NCI-H1105 treated with DMSO at 0.1 percent for 48 hours (cell line): Measurements from ENCODE around the gene DCBLD1.
"Not testable (repeated sequence)": the region's sequence is repeated elsewhere in the genome, so short reads cannot be mapped to it uniquely, and the experiment has no call there.

Source experiments
- DNase-seq: peaks from one replicate; lab custom pipeline; 2025; lab: John Stamatoyannopoulos, UW

The DCBLD1 gene

DNA sequence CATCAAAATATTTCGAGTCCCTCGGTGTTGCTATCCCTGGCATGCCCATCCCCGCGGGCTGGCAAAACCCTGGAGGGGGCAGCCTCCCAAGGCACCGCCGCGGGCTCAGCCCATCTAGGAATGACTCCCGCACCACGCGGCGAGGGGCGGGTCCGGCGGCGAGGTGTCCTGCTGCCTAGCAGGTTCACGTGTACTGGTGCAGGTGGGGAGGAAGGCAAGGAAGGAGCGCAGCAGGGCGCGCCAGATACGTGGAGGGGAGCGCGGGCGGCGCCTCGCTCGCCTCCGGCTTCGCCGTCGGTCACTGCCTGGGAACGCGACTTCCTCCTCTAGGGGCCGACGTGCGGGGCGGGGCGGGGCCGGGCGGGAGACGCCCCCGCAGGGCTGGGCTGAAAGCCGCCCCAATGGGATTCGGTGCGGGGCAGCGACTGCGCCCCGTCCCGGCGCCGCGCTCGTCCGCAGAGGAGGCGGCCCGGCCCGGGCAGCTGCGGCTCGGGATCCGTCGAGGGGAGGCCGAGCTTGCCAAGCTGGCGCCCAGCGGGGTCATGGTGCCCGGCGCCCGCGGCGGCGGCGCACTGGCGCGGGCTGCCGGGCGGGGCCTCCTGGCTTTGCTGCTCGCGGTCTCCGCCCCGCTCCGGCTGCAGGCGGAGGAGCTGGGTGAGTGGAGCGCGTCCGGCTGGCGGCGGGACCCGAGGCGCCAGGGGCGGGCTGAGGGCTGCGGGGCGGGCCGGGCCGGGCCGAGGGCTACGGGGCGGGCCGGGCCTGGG is at the start of gene DCBLD1:
TSS of gene DCBLD1 (plus strand) at position 435 of the 764 bp plus-strand sequence. CDS start at position 543, 108 bp downstream.
- DNase-seq: peak; percentile 72

DNA sequence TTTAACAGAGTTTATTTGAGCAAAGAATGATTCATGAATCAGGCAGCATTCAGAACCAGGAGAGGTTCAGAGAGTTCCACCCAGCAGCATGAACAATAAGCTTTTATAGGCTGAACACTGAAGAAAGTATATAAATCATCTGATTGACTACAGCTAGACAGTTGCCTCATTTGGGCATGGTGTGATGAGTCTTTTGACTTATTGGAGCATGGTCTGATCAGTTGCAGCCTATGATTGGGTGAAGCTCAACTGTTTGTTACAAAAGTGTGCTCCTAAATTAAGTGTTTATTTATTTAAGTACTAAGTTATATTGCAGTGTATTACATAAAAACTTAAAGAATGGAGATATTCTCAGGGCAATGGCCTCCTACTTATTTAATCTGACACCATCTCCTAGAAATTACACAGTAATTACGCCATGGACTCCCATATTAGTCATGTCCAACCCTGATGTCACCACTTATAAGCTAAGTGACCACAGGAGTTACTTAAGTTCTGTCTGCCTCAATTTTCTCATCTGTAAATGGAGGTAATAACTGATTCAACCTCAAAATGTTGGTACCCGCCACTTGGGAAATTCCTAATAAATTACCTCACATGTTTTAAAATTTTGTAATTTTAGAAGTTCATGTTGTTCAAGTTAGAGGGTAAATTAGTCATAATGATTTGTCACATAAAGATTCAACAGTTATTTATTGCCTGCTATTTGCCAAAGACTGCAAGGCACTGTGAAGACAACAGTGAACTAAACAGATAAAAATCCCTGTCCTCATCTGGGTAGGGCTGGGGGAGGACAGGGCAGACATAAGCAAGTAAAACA is 41.6 kb upstream of the DCBLD1 start:
- no peak for DNase-seq

DNA sequence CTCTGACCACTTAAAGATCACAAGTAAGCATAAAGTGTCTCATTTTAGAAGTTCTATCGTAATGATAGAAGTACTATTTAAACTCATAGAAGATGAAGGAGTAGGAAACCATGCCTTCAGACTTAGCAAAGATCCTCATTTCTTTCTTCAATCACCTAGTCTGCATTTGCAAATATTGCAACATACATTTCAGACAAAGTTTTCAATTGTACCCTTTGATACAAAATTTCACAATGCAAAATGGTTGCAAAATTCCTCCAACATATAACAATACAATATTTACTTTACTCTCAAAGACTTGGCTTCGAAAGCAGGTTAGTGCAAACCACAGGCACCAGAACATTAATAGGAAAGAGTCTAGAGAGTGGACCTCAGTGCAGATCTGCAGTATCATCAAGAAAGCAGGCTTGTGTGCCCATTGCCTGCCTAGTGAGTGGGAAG is 40.6 kb upstream of the DCBLD1 start:
- DNase-seq: no peak

DNA sequence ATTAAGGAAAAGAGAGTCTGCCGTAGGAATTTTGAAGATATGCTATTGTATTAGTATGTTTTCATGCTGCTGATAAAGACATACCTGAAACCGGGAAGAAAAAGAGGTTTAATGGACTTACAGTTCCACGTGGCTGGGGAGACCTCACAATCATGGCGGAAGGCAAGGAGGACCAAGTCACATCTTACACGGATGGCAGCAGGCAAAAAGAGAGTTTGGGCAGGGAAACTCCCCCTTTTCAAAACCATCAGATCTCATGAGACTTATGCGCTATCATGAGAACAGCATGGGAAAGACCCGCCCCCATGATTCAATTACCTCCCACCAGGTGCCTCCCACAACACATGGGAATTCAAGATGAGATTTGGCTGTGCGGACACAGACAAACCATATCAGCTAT is 40.2 kb upstream of the DCBLD1 start:
- DNase-seq: not testable (repeated sequence)

GRCh38 chr6:117444600-117444999 is 37.9 kb upstream of the DCBLD1 start:
- no peak for DNase-seq

DNA sequence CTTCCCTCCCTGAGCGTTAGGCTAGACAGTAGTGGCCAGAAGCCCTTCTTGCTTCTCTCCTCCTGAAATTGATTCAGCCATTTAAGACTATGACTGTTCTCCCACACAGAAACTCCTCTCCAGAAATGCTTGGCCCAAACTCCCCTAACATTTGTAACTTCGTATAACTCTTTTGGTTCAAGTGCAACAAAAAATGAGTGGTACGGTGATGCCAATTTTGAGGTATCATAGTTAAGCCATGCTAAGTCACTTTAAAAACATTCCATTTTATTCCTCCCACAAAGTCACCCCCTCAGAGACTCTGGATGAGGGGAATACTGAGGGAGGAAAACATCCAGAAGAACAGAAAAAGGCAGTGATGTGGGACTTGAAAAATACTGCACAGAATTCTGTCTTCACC is 35.6 kb upstream of the DCBLD1 start:
- no peak for DNase-seq

GRCh38 chr6:117448011-117448410 is 34.5 kb upstream of the DCBLD1 start:
- DNase-seq: no peak

DNA sequence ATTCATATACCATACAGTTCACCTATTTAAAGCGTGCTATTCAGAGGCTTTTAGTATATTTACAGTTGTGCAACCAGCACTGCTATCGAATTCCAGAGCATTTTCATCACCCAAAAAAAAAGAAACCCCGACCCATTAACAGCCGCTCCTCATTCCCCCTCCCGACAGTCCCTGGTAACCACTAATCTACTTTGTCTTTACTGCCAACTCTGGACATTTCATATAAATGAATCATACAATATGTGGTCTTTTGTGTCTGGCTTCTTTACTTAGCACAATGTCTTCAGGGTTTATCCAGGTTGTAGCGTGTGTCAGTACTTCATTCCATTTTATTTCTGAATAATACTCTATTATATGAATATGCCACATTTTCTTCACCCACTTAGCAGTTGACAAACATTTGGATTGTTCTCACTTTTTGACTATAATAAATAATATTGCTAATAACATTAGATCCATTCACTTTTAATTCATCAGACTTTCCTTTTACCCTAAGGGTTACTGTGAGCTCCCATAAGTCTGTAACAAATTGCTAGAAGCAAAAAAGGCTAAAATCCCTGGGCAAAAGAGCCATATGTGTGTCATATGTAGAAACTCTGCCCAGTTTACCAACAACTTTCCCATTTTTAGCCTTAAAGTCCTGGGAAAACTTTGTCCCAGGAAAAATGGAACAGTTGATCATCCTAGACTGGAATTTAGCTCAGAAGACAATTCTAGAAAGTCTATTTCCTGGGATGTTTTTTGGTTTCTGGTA is 33.6 kb upstream of the DCBLD1 start:
- DNase-seq: no peak

- DNase-seq: peak; percentile 69
These were observed 32.7 kb upstream of the DCBLD1 start for GRCh38 chr6:117449549-117450439.

GRCh38 chr6:117451671-117452070 is 30.8 kb upstream of the DCBLD1 start:
- no peak for DNase-seq

DNA sequence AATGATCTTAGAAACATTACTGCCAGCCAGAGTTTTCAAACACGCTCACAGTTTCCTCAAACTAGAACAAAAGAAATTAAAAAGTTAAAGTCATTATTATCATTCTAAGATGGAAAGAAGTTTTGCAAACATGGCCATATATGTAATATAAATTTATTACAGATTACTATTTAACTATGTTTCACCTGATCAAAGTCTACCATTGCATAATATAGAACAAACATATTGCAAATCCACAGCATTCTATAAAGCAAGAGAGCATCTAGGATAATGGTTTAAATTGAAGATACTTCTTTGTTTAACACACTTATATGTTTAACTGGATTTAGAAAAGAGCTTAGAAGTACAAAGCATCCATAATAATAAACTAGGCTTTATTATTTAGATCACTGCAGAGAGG is 26.2 kb upstream of the DCBLD1 start:
- DNase-seq: no peak

DNA sequence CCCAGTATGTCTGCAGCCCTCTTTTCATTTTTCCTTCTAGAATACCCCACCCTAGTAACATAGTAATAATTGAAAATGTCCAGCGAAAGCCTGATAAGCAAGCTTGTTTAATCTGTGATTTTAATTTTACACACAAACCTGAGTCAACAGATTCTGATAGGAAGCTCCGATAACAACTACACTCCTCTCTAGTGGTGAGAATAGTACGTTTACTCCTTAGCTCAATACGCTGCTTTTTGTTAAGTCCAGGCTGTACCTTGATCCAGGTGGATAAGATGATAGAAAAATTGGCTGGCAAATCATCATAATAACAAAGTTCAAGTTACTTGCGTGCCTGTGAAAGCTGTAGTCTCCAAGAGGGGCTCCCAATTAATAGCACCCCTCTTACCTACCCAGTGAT is 25.5 kb upstream of the DCBLD1 start:
- DNase-seq: no peak

DNA sequence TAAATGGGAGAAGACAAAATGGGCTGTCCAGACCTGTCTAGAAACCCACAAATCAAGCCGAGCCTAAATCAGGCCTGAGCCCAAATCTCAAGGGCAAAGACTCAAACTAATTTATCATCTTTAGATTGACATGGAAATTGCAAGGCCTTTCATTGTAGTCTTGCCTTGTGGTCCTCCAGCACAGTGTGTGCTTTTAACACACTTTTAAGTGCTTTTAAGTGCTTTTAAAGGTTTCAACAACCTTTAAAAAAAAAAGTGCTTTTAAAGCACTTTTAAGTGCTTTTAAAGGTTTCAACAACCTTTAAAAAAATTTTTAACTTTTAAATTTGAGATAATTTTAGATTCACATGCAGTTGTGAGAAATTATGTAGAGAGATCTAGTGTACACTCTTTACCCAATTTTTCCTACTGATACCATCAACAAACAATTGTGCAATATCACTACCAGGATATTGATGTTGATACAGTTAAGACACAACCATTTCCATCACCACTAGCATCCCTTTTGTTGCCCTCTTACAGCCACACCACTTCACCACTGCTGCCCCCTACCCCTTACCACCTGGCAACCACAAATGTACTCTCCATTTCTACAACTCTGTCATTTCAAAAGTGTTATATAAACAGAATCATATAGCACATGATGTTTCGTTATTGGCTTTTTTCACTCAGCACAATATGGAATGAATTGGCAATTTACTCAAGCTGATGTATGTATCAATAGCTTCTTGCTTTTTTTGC is 23.1 kb upstream of the DCBLD1 start:
- peak; percentile 62 for DNase-seq

DNA sequence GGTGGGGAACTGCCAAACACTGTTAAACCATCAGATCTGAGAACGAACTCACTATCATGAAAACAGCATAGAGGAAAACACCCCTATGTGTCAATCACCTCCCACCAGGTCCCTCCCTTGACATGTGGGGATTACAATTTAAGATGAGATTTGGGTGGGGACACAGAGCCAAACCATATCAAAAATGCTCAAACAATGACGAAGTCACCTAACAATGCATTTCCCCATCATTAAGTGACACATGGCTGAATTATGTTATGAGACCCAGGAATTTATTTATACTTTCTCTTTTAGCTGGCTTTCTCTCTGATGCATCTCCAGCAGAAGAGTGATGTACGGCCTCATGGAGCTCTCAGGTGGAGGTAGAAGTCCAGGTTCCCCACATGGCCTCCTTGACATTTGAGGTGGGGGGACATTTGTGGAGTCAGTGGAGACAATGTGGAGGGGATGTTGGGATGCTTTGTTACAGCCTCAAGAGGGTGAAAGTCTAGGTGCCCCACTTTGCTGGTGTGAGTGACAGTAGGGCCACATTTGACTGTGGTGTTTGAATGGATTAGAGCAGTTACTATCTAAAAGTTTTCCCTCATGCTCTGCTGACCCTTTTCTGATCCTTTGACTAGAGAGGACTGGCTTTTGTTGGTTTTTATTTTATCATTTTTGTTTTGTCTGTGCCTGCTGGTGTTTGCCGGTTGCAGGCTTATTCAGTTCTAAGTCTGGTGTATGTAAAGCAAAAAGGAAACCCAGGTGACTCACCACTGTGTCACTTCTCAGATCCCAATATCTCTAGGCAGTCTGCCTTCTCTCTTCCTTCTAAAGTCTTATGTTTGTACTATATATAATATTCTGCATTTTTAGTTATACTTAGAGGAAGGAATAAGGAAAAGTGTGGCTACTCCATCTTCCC is 18.5 kb upstream of the DCBLD1 start:
- DNase-seq: no peak

GRCh38 chr6:117464700-117465099 is 17.8 kb upstream of the DCBLD1 start:
- no peak for DNase-seq

GRCh38 chr6:117465691-117466090 is 16.8 kb upstream of the DCBLD1 start:
- no peak for DNase-seq

GRCh38 chr6:117467876-117468275 is 14.6 kb upstream of the DCBLD1 start:
- DNase-seq: no peak

DNA sequence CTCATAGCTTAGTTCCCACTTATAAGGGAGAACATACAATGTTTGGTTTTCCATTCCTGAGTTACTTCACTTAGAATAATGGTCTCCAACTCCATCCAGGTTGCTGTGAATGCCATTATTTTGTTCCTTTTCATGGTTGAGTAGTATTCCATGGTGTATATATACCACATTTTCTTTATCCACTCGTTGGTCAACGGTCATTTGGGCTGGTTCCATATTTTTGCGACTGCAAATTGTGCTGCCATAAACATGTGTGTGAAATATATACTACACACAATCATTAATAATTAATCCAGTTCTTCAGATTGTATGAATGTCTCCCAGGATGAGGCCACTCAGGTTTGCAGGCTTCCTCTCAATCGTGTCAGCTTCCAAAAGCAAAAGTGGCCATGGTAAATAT is 13.9 kb upstream of the DCBLD1 start:
- not testable (repeated sequence) for DNase-seq

DNA sequence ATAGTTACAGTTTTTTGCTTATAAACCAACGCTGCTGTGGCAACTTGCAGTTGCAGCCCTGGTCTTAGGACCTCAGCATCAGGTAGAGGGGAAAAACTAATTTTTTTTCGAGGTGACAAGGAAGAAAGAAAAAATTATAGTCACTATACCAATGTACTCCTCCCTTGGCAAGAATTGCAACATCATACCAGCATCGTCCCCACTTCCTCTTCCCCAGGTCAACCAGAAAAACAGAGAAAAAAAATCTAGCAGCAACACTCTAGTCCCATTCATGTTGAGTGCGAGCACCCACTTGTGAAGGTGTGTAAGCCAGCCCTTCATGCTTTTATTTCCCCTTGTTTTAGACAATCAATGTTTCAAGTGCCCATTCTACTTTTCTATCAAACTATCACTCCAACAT is 13.1 kb upstream of the DCBLD1 start:
- DNase-seq: no peak

DNA sequence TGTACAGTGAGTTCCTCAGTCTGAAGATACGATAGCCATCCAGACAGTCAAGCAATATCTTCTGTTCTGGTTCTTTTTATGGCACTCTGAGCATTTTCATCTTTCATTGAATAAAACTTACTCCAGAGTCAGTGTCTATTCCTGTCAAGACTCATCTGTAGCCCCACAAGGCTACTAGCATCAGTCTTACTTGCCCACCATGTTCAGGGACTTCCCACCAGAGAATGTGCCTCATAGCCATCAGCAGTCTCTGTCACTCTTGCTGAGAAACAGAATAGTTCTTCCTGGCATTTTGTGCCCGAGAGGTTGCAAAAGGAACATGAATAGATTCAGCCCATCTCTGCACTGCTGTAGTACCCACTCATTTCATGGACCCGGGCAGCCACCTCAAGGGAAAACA is 12.7 kb upstream of the DCBLD1 start:
- no peak for DNase-seq
